Fibroblast of the aortic adventitia (primary cell): Measurements from ENCODE around the gene EFNB3. TPM values are rescaled to one million over a fixed set of nuclear protein-coding genes. Genes with fewer than 3 reads are reported as not detected.

Experiments used
- DNase-seq: peaks from one replicate; pipeline ENCODE4 v3.0.0-alpha.2; 2010; ENCODE audit warnings: low read depth
- H3K4me3 ChIP-seq: 2 replicates; pipeline ENCODE4 v1.5.1; 2011; ENCODE audit warnings: low read depth, mild to moderate bottlenecking, control low read depth, low read length, moderate library complexity
- total RNA-seq: library from RNA; depleted of rRNA; stranded (reverse); fragments of >200 nt; gene quantifications from 2 replicates; pipeline ENCODE4 v1.2.3, GENCODE V29; 2012; ENCODE audit warnings: low replicate concordance
- TF ChIP-seq, protein P1 (sequence below): IDR thresholded peaks from 2 replicates; pipeline ENCODE4 v1.5.1; 2011; ENCODE audit warnings: mild to moderate bottlenecking, low read length, control low read depth, inconsistent platforms; ENCODE audit not compliant: insufficient read depth

Gene EFNB3
- total RNA-seq, 1 donor, result 0.90 TPM

DNA sequence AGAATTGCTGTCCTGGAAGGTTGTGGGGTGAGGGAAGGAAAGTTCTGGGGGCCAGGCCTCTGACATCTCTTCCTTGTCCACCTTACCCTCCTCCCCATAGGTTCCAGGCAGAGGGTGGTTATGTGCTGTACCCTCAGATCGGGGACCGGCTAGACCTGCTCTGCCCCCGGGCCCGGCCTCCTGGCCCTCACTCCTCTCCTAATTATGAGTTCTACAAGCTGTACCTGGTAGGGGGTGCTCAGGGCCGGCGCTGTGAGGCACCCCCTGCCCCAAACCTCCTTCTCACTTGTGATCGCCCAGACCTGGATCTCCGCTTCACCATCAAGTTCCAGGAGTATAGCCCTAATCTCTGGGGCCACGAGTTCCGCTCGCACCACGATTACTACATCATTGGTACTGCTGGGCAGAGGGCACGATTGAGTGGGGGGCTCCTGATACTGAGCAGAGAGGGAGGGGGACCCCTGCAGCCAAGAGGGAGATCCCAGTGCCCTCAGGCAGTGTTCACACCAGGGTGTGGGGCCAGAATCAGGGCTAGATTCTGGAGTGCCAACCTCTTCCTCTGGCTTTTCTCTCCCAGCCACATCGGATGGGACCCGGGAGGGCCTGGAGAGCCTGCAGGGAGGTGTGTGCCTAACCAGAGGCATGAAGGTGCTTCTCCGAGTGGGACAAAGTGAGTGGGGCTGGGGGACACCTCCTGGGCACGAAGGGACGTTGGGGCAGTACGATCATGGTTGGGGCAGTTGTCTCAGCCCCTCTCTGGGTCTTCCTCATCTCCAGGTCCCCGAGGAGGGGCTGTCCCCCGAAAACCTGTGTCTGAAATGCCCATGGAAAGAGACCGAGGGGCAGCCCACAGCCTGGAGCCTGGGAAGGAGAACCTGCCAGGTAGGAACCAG is 3.1 kb downstream of the EFNB3 start:
- DNase-seq, result no peak
- TF ChIP-seq, protein P1, sequence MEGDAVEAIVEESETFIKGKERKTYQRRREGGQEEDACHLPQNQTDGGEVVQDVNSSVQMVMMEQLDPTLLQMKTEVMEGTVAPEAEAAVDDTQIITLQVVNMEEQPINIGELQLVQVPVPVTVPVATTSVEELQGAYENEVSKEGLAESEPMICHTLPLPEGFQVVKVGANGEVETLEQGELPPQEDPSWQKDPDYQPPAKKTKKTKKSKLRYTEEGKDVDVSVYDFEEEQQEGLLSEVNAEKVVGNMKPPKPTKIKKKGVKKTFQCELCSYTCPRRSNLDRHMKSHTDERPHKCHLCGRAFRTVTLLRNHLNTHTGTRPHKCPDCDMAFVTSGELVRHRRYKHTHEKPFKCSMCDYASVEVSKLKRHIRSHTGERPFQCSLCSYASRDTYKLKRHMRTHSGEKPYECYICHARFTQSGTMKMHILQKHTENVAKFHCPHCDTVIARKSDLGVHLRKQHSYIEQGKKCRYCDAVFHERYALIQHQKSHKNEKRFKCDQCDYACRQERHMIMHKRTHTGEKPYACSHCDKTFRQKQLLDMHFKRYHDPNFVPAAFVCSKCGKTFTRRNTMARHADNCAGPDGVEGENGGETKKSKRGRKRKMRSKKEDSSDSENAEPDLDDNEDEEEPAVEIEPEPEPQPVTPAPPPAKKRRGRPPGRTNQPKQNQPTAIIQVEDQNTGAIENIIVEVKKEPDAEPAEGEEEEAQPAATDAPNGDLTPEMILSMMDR, result no peak
- H3K4me3 ChIP-seq, result no peak overlapping the region

DNA sequence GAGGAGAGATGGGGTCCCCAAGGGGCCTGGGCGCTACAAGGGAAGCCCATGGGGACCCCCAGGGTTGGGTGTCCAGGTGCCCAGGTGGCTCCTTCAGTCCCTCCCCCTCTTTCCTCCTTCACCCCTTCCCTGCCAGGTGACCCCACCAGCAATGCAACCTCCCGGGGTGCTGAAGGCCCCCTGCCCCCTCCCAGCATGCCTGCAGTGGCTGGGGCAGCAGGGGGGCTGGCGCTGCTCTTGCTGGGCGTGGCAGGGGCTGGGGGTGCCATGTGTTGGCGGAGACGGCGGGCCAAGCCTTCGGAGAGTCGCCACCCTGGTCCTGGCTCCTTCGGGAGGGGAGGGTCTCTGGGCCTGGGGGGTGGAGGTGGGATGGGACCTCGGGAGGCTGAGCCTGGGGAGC is 4.0 kb downstream of the EFNB3 start:
- DNase-seq, result no peak
- TF ChIP-seq, protein P1, result no peak
- H3K4me3 ChIP-seq, result no peak overlapping the region

DNA sequence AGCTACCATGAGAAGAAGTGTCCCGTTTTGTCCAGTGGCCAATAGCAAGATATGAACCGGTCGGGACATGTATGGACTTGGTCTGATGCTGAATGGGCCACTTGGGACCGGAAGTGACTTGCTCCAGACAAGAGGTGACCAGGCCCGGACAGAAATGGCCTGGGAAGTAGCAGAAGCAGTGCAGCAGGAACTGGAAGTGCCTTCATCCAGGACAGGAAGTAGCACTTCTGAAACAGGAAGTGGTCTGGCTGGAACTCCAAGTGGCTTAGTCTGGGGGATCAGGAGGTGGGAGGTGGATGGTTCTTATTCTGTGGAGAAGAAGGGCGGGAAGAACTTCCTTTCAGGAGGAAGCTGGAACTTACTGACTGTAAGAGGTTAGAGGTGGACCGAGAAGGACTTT is 5.3 kb downstream of the EFNB3 start:
- no peak overlapping the region for H3K4me3 ChIP-seq
- DNase-seq, result no peak
- TF ChIP-seq, protein P1, result no peak

DNA sequence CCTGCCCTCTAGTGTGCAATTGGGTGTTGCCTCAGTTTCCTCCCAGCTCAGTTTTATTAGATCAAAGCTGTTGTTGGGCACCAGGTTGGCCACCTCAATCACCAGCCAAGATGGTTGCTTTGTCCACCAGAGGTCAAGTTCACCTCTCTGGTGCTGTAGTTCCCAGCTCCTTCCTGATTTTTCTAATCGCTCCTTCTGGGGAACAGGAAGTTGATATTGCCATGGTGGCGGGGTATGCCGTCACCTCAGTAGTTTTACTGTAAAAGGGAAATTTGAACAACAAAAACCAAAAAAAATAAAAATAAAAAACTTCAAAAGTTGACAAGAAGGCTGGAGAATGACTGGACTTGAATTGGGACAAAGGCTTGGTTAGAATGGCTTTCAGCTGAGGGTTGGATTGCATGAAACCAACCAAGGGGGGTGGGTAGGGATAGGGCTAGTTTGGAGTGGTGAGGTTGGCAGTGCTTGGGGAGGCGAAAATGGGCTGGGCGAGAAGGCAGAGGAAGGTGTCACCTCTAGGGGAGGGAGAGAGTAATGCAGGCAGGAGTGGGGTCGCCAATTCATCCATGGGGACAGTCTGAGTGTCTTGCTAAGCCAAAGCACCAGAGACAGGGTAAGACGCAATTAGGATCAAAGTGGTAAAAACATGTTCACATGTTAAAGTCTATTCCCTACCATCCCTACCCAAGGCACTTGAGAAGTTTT is 6.2 kb downstream of the EFNB3 start:
- no peak for DNase-seq
- TF ChIP-seq, protein P1, result peak; percentile 27
- H3K4me3 ChIP-seq, result no peak overlapping the region

DNA sequence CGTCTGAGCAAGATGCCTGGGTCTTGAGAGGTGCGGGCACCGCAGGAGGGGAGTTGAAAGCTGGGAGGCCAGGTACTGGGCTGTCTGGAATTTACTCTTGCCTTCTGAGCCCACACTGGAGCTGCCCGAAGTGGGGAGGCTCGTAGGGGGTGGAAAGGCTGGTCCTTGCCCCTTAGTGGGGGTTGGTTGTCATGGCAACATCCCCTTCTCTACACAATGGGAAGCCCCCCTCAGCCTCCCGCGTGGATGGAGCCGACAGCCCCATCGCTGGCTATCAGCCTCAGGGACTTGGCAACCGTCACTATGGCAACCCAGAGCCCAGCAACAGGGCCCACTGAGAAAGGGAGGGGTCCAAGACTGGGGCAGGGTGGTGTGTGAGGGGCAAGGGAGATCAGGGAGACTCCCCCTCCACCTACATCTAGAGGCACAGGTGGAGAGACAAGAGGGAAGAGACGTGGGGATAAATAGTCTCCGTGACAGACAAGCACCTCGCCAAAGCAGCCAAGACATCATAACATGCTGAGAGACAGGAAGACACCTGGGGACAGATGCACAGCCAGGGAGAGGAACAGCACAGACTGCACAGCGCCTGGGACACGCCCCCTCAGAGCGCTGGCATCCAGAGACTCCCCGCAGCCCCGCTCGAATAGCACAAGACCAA is 7.2 kb downstream of the EFNB3 start:
- H3K4me3 ChIP-seq, result no peak overlapping the region
- TF ChIP-seq, protein P1, result no peak
- no peak for DNase-seq

DNA sequence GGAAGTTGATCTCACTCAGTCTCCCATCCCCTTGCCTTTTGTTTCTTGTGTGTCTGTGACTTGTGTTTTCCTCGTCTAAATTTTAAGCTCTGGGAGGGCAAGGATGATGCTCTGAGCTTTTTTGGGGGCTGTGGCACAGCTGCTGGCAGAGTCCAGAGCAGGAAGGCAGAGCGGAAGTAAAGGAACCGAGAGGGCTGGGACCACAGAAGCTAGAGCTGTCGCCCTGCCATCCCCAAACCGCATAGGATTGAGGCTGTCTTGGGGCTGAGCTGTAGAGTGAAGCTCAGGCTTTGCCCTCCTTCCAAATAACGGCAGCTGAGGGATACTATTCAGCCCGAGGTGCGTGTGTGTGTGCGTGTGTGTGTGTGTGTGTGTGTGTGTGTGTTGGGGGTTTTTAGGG is 8.8 kb downstream of the EFNB3 start:
- H3K4me3 ChIP-seq, result no peak overlapping the region
- no peak for DNase-seq
- TF ChIP-seq, protein P1, result no peak
